Measurements from ENCODE around the gene CAMKK2. TPM values are rescaled to one million over a fixed set of nuclear protein-coding genes. Genes with fewer than 3 reads are reported as not detected.

Gene CAMKK2
- total RNA-seq, 1 donor = 22.8 TPM

DNA sequence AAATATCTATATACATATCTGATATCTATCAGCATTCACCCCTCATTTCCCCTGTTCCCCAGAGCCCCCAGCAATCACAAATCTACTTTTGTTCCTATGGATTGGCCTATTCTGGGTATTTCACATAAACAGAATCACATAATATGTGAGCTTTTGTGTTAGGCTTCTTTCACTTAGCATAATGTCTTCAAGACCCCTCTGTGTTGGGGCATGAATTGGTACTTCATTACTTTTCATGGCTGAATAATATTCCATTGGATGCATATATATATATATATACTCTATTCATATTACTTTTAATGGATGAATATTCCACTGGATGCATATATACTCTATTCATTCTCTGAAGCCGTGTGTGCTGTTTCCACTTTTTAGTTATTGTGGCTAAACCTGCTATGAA lies 28.7 kb downstream of the CAMKK2 start:
- no peak for DNase-seq (ENCODE audit: insufficient read length, low spot score, missing footprints)
- TF ChIP-seq, protein P1, sequence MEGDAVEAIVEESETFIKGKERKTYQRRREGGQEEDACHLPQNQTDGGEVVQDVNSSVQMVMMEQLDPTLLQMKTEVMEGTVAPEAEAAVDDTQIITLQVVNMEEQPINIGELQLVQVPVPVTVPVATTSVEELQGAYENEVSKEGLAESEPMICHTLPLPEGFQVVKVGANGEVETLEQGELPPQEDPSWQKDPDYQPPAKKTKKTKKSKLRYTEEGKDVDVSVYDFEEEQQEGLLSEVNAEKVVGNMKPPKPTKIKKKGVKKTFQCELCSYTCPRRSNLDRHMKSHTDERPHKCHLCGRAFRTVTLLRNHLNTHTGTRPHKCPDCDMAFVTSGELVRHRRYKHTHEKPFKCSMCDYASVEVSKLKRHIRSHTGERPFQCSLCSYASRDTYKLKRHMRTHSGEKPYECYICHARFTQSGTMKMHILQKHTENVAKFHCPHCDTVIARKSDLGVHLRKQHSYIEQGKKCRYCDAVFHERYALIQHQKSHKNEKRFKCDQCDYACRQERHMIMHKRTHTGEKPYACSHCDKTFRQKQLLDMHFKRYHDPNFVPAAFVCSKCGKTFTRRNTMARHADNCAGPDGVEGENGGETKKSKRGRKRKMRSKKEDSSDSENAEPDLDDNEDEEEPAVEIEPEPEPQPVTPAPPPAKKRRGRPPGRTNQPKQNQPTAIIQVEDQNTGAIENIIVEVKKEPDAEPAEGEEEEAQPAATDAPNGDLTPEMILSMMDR (IDR thresholded peaks at IDR 0.05; ENCODE audit: extremely low read depth, low read depth, low read length) = no peak
- Histone ChIP-seq H3K4me3 (ENCODE audit: insufficient read depth, low read length) (no peak overlapping the region), H3K9me3 (ENCODE audit: low read depth, low read length) (no peaks in the 10 kb centered on the region), H2AFZ (ENCODE audit: low read length) (no peak overlapping the region), H3K4me1 (ENCODE audit: insufficient read depth, low read length) (no peaks in the 10 kb centered on the region), H3K4me2 (ENCODE audit: insufficient read depth, low read length) (no peak overlapping the region), H3K27me3 (ENCODE audit: insufficient read depth, low read length) (no peaks in the 10 kb centered on the region), H4K20me1 (ENCODE audit: insufficient read depth, low read length) (peaks cover 1% of the 10 kb centered on the region), H3K27ac (ENCODE audit: low read depth, low read length) (no peak overlapping the region), H3K36me3 (ENCODE audit: insufficient read depth, low read length) (peaks cover 37% of the 10 kb centered on the region), H3K79me2 (ENCODE audit: insufficient read depth, low read length) (peaks cover 2% of the 10 kb centered on the region)

DNA sequence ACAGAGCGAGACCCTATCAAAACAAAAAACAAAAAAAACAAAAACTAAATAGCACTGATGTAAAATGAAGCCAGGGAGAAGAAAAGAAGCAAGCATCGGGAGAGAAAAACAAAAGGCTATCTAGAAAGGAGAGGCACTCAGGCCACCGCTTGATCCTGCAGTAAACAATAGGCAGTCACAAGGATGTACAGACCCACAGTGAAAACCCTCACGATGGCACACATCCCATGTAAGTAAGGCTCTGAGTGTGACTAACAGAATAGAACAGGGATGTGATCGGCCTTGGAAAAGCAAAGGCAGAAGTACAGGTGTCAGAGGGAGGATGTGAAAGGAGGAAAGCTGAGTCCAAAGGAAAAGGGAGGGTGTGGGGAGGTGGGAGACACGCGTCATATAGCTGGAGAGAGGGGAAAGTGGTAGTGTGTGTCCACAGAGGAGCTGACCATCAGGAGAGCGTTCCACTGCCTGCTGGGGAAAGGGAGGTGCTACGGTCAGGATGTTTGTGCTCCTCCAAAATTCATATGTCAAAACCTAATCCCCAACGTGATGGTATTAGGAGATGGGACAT lies 31.5 kb downstream of the CAMKK2 start:
- TF ChIP-seq, protein P1 (IDR thresholded peaks at IDR 0.05; ENCODE audit: extremely low read depth, low read depth, low read length) = no peak
- H3K4me1 ChIP-seq (ENCODE audit: insufficient read depth, low read length) = no peaks in the 10 kb centered on the region

DNA sequence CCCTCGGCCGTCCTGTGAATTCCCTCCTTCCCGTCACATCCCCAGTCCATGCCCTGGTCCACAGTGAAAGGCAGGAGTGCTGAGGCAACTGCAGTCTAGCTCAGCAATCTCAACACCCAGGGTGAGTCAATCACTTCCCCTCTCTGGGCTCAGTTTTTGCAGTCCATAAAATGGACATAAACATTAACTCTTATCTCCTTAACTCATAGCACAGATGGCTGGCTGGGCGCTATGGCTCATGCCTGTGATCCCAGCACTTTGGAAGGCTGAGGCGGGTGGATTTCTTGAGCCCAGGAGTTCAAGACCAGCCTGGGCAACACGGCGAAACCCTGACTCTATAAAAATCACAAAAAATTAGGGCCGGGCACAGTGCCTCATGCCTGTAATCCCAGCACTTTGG lies 32.4 kb downstream of the CAMKK2 start:
- no peaks in the 10 kb centered on the region for H4K20me1 ChIP-seq (ENCODE audit: insufficient read depth, low read length)
- no peak overlapping the region for H3K27ac ChIP-seq (ENCODE audit: low read depth, low read length)
- H3K36me3 ChIP-seq (ENCODE audit: insufficient read depth, low read length) = peaks cover 49% of the 10 kb centered on the region
- H3K4me1 ChIP-seq (ENCODE audit: insufficient read depth, low read length) = no peaks in the 10 kb centered on the region
- H3K27me3 ChIP-seq (ENCODE audit: insufficient read depth, low read length) = no peaks in the 10 kb centered on the region
- no peak for DNase-seq (ENCODE audit: insufficient read length, low spot score, missing footprints)
- H2AFZ ChIP-seq (ENCODE audit: low read length) = no peak overlapping the region
- H3K79me2 ChIP-seq (ENCODE audit: insufficient read depth, low read length) = no peaks in the 10 kb centered on the region
- H3K4me3 ChIP-seq (ENCODE audit: insufficient read depth, low read length) = no peak overlapping the region
- H3K9me3 ChIP-seq (ENCODE audit: low read depth, low read length) = no peaks in the 10 kb centered on the region
- H3K4me2 ChIP-seq (ENCODE audit: insufficient read depth, low read length) = no peak overlapping the region
- TF ChIP-seq, protein P1 (IDR thresholded peaks at IDR 0.05; ENCODE audit: extremely low read depth, low read depth, low read length) = no peak

More for the DNA sequence above, 31.5 kb downstream of the CAMKK2 start:
- Histone ChIP-seq H3K4me3 (ENCODE audit: insufficient read depth, low read length) (no peak overlapping the region), H3K79me2 (ENCODE audit: insufficient read depth, low read length) (no peaks in the 10 kb centered on the region), H3K27me3 (ENCODE audit: insufficient read depth, low read length) (no peaks in the 10 kb centered on the region), H3K27ac (ENCODE audit: low read depth, low read length) (no peak overlapping the region), H3K36me3 (ENCODE audit: insufficient read depth, low read length) (peaks cover 45% of the 10 kb centered on the region), H2AFZ (ENCODE audit: low read length) (no peak overlapping the region), H3K4me2 (ENCODE audit: insufficient read depth, low read length) (no peak overlapping the region), H4K20me1 (ENCODE audit: insufficient read depth, low read length) (no peaks in the 10 kb centered on the region), H3K9me3 (ENCODE audit: low read depth, low read length) (no peaks in the 10 kb centered on the region)
- DNase-seq (ENCODE audit: insufficient read length, low spot score, missing footprints) = no peak

DNA sequence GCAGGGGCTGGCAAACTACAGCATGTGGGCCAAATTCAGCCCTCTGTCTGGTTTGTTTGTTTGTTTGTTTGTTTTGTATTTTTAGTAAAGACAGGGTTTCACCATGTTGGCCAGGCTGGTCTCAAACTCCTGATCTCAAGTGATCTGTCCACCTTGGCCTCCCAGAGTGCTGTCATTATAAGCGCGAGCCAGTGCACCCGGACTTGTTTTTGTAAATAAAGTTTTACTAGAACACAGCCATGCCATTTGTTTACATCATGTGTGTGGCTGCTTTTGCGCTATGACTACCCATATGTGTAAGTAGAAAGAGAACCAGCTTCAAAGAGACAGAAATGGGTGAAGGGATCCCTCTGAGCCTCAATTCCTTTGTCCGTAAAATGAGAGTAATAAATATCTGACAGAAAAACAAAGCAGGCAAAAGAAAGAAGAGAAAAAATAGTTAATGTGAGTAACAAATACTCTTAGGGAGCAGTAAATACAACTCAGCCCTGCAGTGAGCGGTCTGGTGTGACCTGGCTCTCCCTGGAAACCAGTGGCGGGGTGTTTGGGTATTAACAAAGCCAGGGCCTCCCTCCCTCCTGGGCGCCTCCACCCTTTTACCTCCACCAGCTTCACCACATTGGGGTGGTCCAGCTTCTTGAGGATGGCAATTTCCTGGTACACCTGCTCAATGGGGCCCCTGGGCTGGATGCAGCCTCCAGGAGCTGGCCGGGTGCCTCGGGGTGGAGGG lies 33.1 kb downstream of the CAMKK2 start:
- no peak overlapping the region for H3K4me3 ChIP-seq (ENCODE audit: insufficient read depth, low read length)
- H3K79me2 ChIP-seq (ENCODE audit: insufficient read depth, low read length) = no peaks in the 10 kb centered on the region
- no peak overlapping the region for H2AFZ ChIP-seq (ENCODE audit: low read length)
- H4K20me1 ChIP-seq (ENCODE audit: insufficient read depth, low read length) = no peaks in the 10 kb centered on the region
- no peaks in the 10 kb centered on the region for H3K9me3 ChIP-seq (ENCODE audit: low read depth, low read length)
- no peak for DNase-seq (ENCODE audit: insufficient read length, low spot score, missing footprints)
- no peak overlapping the region for H3K4me2 ChIP-seq (ENCODE audit: insufficient read depth, low read length)
- TF ChIP-seq, protein P1 (IDR thresholded peaks at IDR 0.05; ENCODE audit: extremely low read depth, low read depth, low read length) = no peak
- H3K4me1 ChIP-seq (ENCODE audit: insufficient read depth, low read length) = no peaks in the 10 kb centered on the region
- no peak overlapping the region for H3K27ac ChIP-seq (ENCODE audit: low read depth, low read length)
- no peaks in the 10 kb centered on the region for H3K27me3 ChIP-seq (ENCODE audit: insufficient read depth, low read length)
- H3K36me3 ChIP-seq (ENCODE audit: insufficient read depth, low read length) = peaks cover 44% of the 10 kb centered on the region
